Fibroblast of lung (primary cell): ENCODE results near the gene NFYC. TPM values are rescaled to one million over a fixed set of nuclear protein-coding genes. Genes with fewer than 3 reads are reported as not detected.

Experiments
- DNase-seq, 2 donors: peaks; one replicate each; pipeline versions ENCODE4 v3.0.0 to v3.0.0-alpha.2; 2010; ENCODE audit warnings: low read depth in 2 of 2
- H2AFZ ChIP-seq: 2 replicates; pipeline ENCODE4 v1.5.1; 2012; ENCODE audit warnings: low read length, control low read depth, inconsistent platforms
- H3K27ac ChIP-seq: 2 replicates; pipeline ENCODE4 v1.5.1; 2011; ENCODE audit warnings: low read length, control low read depth; ENCODE audit not compliant: insufficient read depth
- H3K27me3 ChIP-seq: 2 replicates; pipeline ENCODE4 v1.5.1; 2011; ENCODE audit warnings: mild to moderate bottlenecking, low read length; ENCODE audit not compliant: control insufficient read depth, insufficient read depth
- H3K36me3 ChIP-seq: 2 replicates; pipeline ENCODE4 v1.5.1; 2011; ENCODE audit warnings: low read length; ENCODE audit not compliant: control insufficient read depth, insufficient read depth
- H3K4me1 ChIP-seq: 2 replicates; pipeline ENCODE4 v1.5.1; 2011; ENCODE audit warnings: low read length; ENCODE audit not compliant: control insufficient read depth, insufficient read depth; ENCODE audit errors: extremely low read depth
- H3K4me2 ChIP-seq: 2 replicates; pipeline ENCODE4 v1.5.1; 2011; ENCODE audit warnings: low read length, control low read depth; ENCODE audit not compliant: insufficient read depth; ENCODE audit errors: extremely low read depth
- H3K4me3 ChIP-seq, 4 experiments: fragments of 200-600 bp in 1 of 4; sonication (generic) in 1 of 4; replicated peaks in 1 of 4; 2 replicates each; pipeline ENCODE4 v1.5.1; 2011 to 2016; ENCODE audit warnings: low read length in 4 of 4, low read depth in 3 of 4, mild to moderate bottlenecking in 3 of 4, control low read depth in 2 of 4, inconsistent platforms in 1 of 4, mixed read lengths in 1 of 4; ENCODE audit not compliant: insufficient read depth in 1 of 4; ENCODE audit errors: control extremely low read depth in 1 of 4
- H3K79me2 ChIP-seq: 2 replicates; pipeline ENCODE4 v1.5.1; 2012; ENCODE audit warnings: mild to moderate bottlenecking, low read length, inconsistent platforms; ENCODE audit not compliant: control insufficient read depth, insufficient read depth
- H3K9ac ChIP-seq: 2 replicates; pipeline ENCODE4 v1.5.1; 2011; ENCODE audit warnings: mild to moderate bottlenecking, low read length, control low read depth; ENCODE audit not compliant: insufficient read depth
- H3K9me3 ChIP-seq: 2 replicates; pipeline ENCODE4 v1.5.1; 2012; ENCODE audit warnings: low read depth, low read length; ENCODE audit not compliant: control insufficient read depth, insufficient read depth
- H4K20me1 ChIP-seq: 2 replicates; pipeline ENCODE4 v1.5.1; 2011; ENCODE audit warnings: low read length; ENCODE audit not compliant: control insufficient read depth, insufficient read depth; ENCODE audit errors: extremely low read depth
- EZH2 ChIP-seq: IDR thresholded peaks from 2 replicates; pipeline ENCODE4 v1.5.1; 2012; ENCODE audit warnings: low read length, control low read depth, mild to moderate bottlenecking; ENCODE audit errors: missing control alignments
- polyA plus RNA-seq, 2 donors: library from polyadenylated mRNA; depleted of rRNA in 1 of 2; stranded (reverse) in 1 of 2; unstranded in 1 of 2; fragments of >200 nt; gene quantifications; 2 replicates each; pipeline ENCODE4 v1.2.1, GENCODE V29; 2011 to 2012; ENCODE audit warnings: missing spikeins in 1 of 2
- total RNA-seq: library from RNA; depleted of rRNA; stranded (reverse); fragments of >200 nt; gene quantifications from 2 replicates; pipeline ENCODE4 v1.2.1, GENCODE V29; 2014
- TF ChIP-seq, protein P1 (sequence below), 2 donors: IDR thresholded peaks in 1 of 2; conservative IDR thresholded peaks in 1 of 2; 1 replicate in 1 of 2; 2 replicates in 1 of 2; pipeline ENCODE4 v1.5.1; 2011 to 2012; ENCODE audit warnings: low read length in 2 of 2, control low read depth in 1 of 2, inconsistent platforms in 1 of 2, low read depth in 1 of 2, mild to moderate bottlenecking in 1 of 2

NFYC gene
- total and polyA plus RNA-seq, 2 donors (not counting 1 experiment from before 2014, with no cell fraction given), result 23.8 to 31.0 TPM

- Histone ChIP-seq H3K4me3 (no peak overlapping the region), H3K79me2 (no peaks in the 10 kb centered on the region), H3K4me2 (no peak overlapping the region), H3K27ac (no peak overlapping the region), H3K4me1 (peaks cover 2% of the 10 kb centered on the region), H3K9ac (no peak overlapping the region), H3K9me3 (no peaks in the 10 kb centered on the region), H3K36me3 (no peaks in the 10 kb centered on the region), H4K20me1 (no peaks in the 10 kb centered on the region), H2AFZ (no peak overlapping the region), H3K27me3 (peaks cover 31% of the 10 kb centered on the region)
- TF ChIP-seq, protein P1, sequence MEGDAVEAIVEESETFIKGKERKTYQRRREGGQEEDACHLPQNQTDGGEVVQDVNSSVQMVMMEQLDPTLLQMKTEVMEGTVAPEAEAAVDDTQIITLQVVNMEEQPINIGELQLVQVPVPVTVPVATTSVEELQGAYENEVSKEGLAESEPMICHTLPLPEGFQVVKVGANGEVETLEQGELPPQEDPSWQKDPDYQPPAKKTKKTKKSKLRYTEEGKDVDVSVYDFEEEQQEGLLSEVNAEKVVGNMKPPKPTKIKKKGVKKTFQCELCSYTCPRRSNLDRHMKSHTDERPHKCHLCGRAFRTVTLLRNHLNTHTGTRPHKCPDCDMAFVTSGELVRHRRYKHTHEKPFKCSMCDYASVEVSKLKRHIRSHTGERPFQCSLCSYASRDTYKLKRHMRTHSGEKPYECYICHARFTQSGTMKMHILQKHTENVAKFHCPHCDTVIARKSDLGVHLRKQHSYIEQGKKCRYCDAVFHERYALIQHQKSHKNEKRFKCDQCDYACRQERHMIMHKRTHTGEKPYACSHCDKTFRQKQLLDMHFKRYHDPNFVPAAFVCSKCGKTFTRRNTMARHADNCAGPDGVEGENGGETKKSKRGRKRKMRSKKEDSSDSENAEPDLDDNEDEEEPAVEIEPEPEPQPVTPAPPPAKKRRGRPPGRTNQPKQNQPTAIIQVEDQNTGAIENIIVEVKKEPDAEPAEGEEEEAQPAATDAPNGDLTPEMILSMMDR (conservative IDR thresholded peaks at IDR 0.05 in 1 of 2, IDR thresholded peaks at IDR 0.05 in 1 of 2; ENCODE audit: low read depth in 1 of 2, low read length in 2 of 2), result no peak
- TF ChIP-seq EZH2, result no peak
- no peak for DNase-seq
Observed at GRCh38 chr1:40786995-40787705, 95.6 kb downstream of the NFYC start.

- TF ChIP-seq EZH2, result no peak
- TF ChIP-seq, protein P1 (conservative IDR thresholded peaks at IDR 0.05 in 1 of 2, IDR thresholded peaks at IDR 0.05 in 1 of 2; ENCODE audit: low read depth in 1 of 2, low read length in 2 of 2), result no peak
- H3K4me3 ChIP-seq, result no peak overlapping the region
- DNase-seq, result no peak
- H3K27ac ChIP-seq, result no peak overlapping the region
- H2AFZ ChIP-seq, result no peak overlapping the region
- no peak overlapping the region for H3K4me2 ChIP-seq
- no peaks in the 10 kb centered on the region for H4K20me1 ChIP-seq
- H3K79me2 ChIP-seq, result no peaks in the 10 kb centered on the region
- H3K4me1 ChIP-seq, result no peaks in the 10 kb centered on the region
- peaks cover 30% of the 10 kb centered on the region for H3K27me3 ChIP-seq
- no peaks in the 10 kb centered on the region for H3K36me3 ChIP-seq
- H3K9me3 ChIP-seq, result no peaks in the 10 kb centered on the region
- no peak overlapping the region for H3K9ac ChIP-seq
Observed at GRCh38 chr1:40787737-40788560, 96.4 kb downstream of the NFYC start.

DNA sequence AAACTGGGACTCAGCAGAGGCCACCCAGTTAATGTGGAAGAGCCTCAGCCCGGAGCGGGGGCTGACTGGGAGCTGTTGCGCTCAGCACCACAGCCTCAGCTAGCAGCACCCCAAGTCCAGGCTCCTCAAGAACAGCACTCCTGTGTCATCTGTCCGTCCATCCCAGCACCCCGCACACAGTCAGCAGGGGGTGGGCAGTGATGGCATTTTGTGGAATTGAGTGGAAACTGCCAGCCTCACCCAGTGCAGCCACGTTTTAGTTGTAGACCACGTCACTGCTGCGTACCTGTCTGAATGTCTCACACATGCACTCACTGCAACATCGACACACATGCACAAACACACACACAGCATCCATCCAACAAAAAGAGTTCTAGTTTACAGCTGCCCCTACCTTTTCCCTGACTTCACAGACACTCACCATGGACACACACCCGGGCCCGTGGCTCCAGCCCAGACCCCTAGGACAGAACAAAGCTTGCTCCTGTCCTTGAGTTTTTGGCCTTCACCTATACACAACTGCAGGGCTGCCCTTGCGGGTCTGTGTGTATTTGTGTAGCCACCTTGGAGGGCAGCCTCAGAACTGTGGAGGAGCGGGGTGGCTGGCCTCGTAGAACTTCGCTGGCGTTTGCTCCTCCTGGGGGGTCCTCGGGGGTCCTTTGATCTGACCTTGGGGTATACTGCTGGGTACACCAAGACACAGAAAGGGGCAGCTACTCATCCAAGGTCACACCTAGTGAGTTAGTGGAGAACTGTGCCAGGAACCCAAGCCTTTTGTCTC is 97.2 kb downstream of the NFYC start:
- H3K27me3 ChIP-seq, result peaks cover 34% of the 10 kb centered on the region
- no peak overlapping the region for H3K9ac ChIP-seq
- no peaks in the 10 kb centered on the region for H3K79me2 ChIP-seq
- no peak overlapping the region for H3K4me3 ChIP-seq
- no peaks in the 10 kb centered on the region for H4K20me1 ChIP-seq
- H3K27ac ChIP-seq, result no peak overlapping the region
- H3K9me3 ChIP-seq, result no peaks in the 10 kb centered on the region
- TF ChIP-seq, protein P1 (conservative IDR thresholded peaks at IDR 0.05 in 1 of 2, IDR thresholded peaks at IDR 0.05 in 1 of 2; ENCODE audit: low read depth in 1 of 2, low read length in 2 of 2), result no peak
- no peak for TF ChIP-seq EZH2
- no peak for DNase-seq
- H3K36me3 ChIP-seq, result no peaks in the 10 kb centered on the region
- no peak overlapping the region for H2AFZ ChIP-seq
- H3K4me1 ChIP-seq, result no peaks in the 10 kb centered on the region
- H3K4me2 ChIP-seq, result no peak overlapping the region
